Fibroblast of gingiva (primary cell): Measurements from ENCODE around the gene FLNB.
A peak's percentile ranks its signal among the peaks of the same experiment; 100 is the strongest.

Experiments
- DNase-seq: peaks from one replicate; pipeline ENCODE4 v3.0.0-alpha.2; 2011; ENCODE audit warnings: low read depth

The FLNB gene

DNA sequence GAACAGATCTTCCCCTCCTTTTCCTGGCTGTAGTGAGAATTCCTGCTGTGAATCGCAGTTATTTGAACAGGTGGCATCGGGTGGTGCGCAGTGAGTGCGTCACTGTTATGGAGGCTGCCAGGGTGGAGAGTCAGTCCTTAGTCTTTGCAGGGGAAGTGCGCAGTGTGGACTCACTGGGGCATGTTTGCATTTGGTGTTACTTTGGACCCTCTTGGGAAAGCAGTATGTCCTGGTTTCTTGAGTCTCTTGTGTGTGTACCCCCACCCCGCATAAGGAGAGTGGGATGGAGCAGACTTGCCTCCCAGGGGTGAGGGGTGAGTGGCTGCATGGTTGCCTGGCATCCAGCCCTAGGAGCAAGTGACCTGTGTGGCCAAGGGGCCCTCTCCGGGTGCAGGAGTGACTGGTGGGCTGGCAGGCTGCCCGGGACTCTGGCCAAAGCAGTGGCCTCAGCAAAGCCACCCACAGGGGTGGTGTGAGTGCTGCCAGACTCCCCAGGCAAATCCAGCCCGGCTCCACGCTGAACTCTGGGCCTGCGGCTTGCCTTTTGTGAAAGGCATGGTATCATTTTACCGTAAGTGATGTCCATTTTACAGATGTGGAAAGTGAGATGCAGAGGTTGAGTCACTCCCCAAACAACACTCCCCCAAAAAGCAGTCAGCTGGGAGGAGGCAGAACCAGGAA lies 156.1 kb downstream of the FLNB start:
- peak; percentile 26 for DNase-seq

- no peak for DNase-seq
Observed at GRCh38 chr3:58164906-58165821, 156.9 kb downstream of the FLNB start.

DNA sequence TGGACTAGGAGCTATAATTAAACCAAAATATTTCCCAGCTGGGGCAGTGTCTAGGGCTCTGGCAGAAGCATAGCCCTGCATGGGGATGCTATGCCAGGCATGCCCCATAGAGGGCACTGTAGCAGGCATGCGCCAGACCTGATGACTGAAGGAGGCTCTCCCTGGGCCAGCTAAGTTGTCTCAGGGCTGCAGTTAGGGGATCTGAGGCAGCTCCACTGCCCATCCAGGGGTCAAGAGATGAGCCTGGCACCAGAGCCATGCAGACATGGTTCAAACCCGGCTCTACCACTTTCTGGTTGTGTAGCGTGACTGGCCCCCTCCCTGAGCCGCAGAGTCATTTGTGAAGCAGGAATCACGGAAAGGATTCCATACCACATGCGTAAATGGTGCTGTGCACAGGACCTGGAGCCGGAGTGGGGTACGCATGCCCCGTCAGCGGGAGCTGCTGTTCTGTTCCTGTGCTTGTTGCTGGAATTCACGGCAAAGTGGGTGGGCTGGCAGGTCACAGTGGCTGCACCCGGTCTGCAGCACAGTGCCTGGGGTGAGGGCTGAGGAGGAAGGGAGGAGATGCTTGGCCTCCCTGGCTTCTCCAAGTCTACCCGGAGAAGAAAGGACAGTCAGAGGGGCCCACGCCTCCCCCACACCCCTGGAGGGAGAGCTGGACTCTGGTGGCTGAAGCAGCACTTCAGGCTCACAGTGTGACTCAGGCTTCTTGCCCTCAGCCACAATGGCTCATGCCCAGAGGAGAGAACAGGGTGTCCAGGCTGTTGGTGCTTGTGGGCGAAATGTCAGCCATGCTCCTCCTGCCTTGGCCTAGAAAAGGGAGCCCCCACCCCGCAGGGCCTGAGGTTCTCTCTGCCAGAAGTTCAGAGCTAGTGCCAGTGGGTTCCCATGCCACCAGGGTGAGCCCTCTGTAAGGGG lies 159.5 kb downstream of the FLNB start:
- DNase-seq, result peak; percentile 75

- DNase-seq, result no peak
Observed at GRCh38 chr3:58168498-58168897, 160.3 kb downstream of the FLNB start.

GRCh38 chr3:58169371-58169770 lies 161.1 kb downstream of the FLNB start:
- DNase-seq, result no peak

DNA sequence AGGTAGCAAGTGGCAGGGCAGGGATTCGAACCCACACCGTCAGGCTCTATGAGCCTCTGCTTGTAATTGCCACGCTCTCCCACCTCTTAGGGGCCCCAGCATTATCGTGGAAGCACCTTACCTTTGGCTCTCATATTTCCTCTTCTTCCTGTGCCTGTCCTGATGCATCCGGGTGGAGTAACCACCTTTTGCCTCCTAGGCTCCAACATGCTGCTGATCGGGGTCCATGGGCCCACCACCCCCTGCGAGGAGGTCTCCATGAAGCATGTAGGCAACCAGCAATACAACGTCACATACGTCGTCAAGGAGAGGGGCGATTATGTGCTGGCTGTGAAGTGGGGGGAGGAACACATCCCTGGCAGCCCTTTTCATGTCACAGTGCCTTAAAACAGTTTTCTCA lies 162.2 kb downstream of the FLNB start:
- no peak for DNase-seq

DNA sequence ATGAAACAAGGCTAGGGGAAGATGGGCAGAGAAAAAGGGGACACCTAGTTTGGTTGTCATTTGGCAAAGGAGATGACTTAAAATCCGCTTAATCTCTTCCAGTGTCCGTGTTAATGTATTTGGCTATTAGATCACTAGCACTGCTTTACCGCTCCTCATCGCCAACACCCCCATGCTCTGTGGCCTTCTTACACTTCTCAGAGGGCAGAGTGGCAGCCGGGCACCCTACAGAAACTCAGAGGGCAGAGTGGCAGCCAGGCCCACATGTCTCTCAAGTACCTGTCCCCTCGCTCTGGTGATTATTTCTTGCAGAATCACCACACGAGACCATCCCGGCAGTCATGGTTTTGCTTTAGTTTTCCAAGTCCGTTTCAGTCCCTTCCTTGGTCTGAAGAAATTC lies 162.9 kb downstream of the FLNB start:
- DNase-seq, result no peak

DNA sequence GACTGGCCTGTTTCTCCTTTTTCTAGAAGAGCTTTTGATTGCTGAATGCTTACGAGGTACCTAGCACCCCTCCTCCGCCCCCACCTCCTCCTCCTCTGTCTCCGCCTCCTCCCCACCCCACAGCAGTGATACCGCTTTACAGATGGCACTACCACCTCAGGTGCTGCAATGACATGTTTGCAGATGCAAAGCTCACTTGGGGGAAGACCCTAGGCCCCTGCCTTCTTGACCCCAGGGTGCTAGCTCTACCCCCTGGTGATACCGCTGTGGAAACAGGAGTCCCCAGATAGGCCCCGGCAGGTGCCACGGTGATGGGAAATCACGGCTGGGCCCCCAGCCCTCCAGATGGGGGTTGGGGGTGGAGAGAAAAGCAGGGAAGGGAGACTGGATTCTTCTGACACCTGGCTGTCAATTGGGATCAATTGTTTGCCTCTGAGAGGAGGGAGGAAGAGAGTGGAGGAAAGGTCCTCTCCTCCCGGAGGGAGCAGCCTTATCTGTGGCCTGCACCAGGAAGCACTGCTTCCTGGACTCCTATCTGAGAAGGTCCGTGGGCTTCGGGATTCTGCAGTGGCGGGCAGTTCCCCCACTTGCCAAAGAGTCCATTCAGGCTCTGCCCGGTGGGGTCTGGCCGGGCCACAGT lies 164.9 kb downstream of the FLNB start:
- no peak for DNase-seq

- no peak for DNase-seq
Observed at GRCh38 chr3:58173669-58174398, 165.6 kb downstream of the FLNB start.

- no peak for DNase-seq
Observed at GRCh38 chr3:58175187-58175436, 166.9 kb downstream of the FLNB start.

GRCh38 chr3:58175437-58176184 lies 167.4 kb downstream of the FLNB start:
- peak; percentile 14 for DNase-seq

DNA sequence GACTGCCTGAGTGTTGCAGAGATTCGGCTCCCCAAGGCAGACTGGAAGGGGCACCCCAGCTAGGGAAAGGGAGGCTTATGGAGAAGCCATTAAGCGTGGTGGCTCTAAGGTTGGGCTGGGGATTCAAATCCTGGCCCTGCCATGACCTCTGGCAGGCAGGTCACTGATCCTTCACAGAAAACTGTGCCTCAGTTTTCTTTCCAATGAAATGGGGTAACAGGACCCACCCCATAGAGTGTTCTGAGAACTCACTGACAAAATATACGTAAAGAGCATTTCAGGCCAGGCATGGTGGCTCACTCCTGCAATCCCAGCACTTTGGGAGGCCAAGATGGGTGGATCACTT lies 167.9 kb downstream of the FLNB start:
- no peak for DNase-seq

- DNase-seq, result no peak
Observed at GRCh38 chr3:58176827-58177489, 168.7 kb downstream of the FLNB start.

- peak; percentile 70 for DNase-seq
Observed at GRCh38 chr3:58177747-58178527, 169.7 kb downstream of the FLNB start.

- DNase-seq, result no peak
Observed at GRCh38 chr3:58178528-58179234, 170.5 kb downstream of the FLNB start.

DNA sequence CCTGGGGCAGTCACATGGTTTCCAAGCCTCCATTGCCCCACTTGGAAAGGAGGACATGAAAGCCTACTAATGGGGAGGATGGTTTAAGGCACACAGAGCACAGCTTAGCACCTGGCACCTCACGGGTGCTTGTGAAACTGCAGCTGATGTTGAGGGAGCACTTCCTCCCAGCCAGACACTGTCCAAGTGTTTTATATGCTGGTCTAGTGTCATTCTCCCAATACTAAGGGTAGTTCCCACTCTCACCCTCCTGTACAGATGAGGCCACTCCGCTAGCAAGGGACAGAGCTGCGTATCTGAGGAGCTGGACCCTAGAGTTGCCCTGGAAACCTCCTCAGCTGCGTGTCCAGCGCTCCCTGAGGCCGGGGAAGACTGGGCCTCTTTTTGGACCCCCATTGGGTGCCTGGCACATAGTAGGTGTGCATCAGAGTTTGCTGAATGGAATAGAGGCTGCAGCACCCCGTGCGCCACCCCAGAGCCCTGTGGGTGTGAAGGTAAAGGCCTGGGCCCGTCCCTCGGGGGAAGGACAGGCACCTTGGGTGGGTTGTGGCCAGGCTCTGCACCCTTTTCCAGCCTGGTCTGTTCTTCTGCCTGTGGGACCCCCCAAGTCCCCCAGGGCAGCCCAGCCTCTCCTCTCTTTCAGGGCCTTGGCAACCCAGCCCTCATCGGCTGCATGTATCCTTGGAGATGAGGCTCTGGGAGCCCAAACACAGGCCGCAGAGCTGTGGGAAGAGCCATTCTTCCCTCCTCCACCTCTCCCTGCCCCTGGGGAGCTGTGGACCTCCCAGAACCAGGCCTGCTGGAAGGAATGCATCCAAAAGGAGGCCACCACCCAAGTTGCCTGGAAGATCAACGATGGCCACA lies 171.2 kb downstream of the FLNB start:
- no peak for DNase-seq

GRCh38 chr3:58180099-58180880 lies 172.1 kb downstream of the FLNB start:
- no peak for DNase-seq
